Smooth muscle cell (in vitro differentiated cells): Measurements from ENCODE around the gene PARVA. TPM values are rescaled to one million over a fixed set of nuclear protein-coding genes. Genes with fewer than 3 reads are reported as not detected.

ENCODE experiments used
- DNase-seq: peaks from one replicate; lab custom pipeline; 2025; ENCODE audit not compliant: unreplicated experiment; lab: John Stamatoyannopoulos, UW
- H2AFZ ChIP-seq: fragments of 200-600 bp; sonication (generic); 2 replicates; pipeline ENCODE4 v1.6.0; 2016; ENCODE audit warnings: antibody characterized with exemption, low read depth, mild to moderate bottlenecking
- H3F3A ChIP-seq: fragments of 200-600 bp; sonication (generic); 2 replicates; pipeline ENCODE4 v1.6.0; 2017; ENCODE audit warnings: antibody characterized with exemption, low read depth
- H3K27ac ChIP-seq: fragments of 200-600 bp; sonication (generic); 2 replicates; pipeline ENCODE4 v1.5.1; 2016; ENCODE audit warnings: low read depth, mild to moderate bottlenecking
- H3K27me3 ChIP-seq: fragments of 200-600 bp; sonication (generic); 2 replicates; pipeline ENCODE4 v1.6.1; 2016; ENCODE audit warnings: low read depth, mild to moderate bottlenecking
- H3K36me3 ChIP-seq: fragments of 200-600 bp; sonication (generic); 2 replicates; pipeline ENCODE4 v1.5.1; 2016; ENCODE audit warnings: low read depth
- H3K4me1 ChIP-seq: fragments of 200-600 bp; sonication (generic); 2 replicates; pipeline ENCODE4 v1.5.1; 2016; ENCODE audit warnings: low read depth
- H3K4me2 ChIP-seq: fragments of 200-600 bp; sonication (generic); 2 replicates; pipeline ENCODE4 v1.6.0; 2016; ENCODE audit warnings: mild to moderate bottlenecking
- H3K4me3 ChIP-seq: fragments of 200-600 bp; sonication (generic); 2 replicates; pipeline ENCODE4 v1.5.1; 2016; ENCODE audit warnings: mild to moderate bottlenecking
- H3K79me2 ChIP-seq: fragments of 200-600 bp; sonication (generic); 2 replicates; pipeline ENCODE4 v1.6.0; 2016; ENCODE audit warnings: low read depth, mild to moderate bottlenecking
- H3K9ac ChIP-seq: fragments of 200-600 bp; sonication (generic); 2 replicates; pipeline ENCODE4 v1.6.0; 2016; ENCODE audit warnings: low read depth
- H3K9me3 ChIP-seq: fragments of 200-600 bp; sonication (generic); replicated peaks from 2 replicates; pipeline ENCODE4 v1.5.1; 2016; ENCODE audit warnings: low read depth
- H4K20me1 ChIP-seq: fragments of 200-600 bp; sonication (generic); 2 replicates; pipeline ENCODE4 v1.6.0; 2016; ENCODE audit warnings: low read depth
- WGBS: methylation state at CpG from one replicate; pipeline ENCODE4 v1.1.7; 2016; ENCODE audit warnings: low lambda C conversion rate; 5-methylcytosine and 5-hydroxymethylcytosine counted together
- polyA plus RNA-seq: library from polyadenylated mRNA; unstranded; fragments of >200 nt; fragmentation: Nextera tagmentation; extraction: Ambion mirVana; gene quantifications from 2 replicates; pipeline ENCODE4 v1.2.1, GENCODE V29; 2016
- total RNA-seq: library from RNA; depleted of rRNA; stranded (reverse); fragments of >200 nt; gene quantifications from 2 replicates; pipeline ENCODE4 v1.2.3, GENCODE V29; 2014
- TF ChIP-seq, protein P1 (sequence below): fragments of 200-600 bp; sonication (generic); IDR thresholded peaks from 2 replicates; pipeline ENCODE4 v1.5.1; 2017; ENCODE audit warnings: borderline replicate concordance, mild to moderate bottlenecking, antibody characterized with exemption; ENCODE audit not compliant: insufficient read depth, poor library complexity, severe bottlenecking

Gene PARVA
- total and polyA plus RNA-seq, 2 experiments from 2014 or later, result 73.9 to 99.4 TPM

DNA sequence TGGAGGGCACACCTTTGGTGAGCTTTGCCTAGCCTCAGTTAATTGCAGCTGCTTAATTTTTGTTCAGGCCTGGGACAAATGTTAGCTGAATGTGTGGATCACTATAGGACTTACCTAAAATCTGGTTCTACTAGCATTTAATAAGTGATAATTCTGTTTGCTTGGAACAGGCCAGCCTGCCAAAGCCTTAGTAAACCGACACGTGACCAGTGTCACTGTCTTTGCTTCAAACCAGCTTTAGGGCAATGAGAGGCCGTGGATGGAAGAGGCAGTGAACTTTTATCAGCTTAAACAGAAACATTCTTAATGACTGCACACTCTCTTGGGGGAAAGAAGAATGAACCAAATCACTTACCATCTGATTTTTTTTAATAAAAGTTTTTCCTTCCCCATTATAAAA, 10.8 kb downstream of the PARVA start:
- Histone ChIP-seq H3K79me2 (peaks cover 100% of the 10 kb centered on the region), H3K9me3 (no peaks in the 10 kb centered on the region), H2AFZ (no peak overlapping the region), H4K20me1 (peaks cover 99% of the 10 kb centered on the region), H3K4me2 (peak overlapping the region; percentile 1), H3K27ac (no peak overlapping the region), H3K36me3 (peaks cover 2% of the 10 kb centered on the region), H3K4me3 (no peak overlapping the region), H3F3A (peaks cover 4% of the 10 kb centered on the region), H3K27me3 (no peaks in the 10 kb centered on the region), H3K4me1 (no peaks in the 10 kb centered on the region), H3K9ac (no peak overlapping the region)
- no peak for DNase-seq
- 47% methylated on average over 3 of the region's 3 CpGs for WGBS
- TF ChIP-seq, protein P1, sequence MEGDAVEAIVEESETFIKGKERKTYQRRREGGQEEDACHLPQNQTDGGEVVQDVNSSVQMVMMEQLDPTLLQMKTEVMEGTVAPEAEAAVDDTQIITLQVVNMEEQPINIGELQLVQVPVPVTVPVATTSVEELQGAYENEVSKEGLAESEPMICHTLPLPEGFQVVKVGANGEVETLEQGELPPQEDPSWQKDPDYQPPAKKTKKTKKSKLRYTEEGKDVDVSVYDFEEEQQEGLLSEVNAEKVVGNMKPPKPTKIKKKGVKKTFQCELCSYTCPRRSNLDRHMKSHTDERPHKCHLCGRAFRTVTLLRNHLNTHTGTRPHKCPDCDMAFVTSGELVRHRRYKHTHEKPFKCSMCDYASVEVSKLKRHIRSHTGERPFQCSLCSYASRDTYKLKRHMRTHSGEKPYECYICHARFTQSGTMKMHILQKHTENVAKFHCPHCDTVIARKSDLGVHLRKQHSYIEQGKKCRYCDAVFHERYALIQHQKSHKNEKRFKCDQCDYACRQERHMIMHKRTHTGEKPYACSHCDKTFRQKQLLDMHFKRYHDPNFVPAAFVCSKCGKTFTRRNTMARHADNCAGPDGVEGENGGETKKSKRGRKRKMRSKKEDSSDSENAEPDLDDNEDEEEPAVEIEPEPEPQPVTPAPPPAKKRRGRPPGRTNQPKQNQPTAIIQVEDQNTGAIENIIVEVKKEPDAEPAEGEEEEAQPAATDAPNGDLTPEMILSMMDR, result no peak

DNA sequence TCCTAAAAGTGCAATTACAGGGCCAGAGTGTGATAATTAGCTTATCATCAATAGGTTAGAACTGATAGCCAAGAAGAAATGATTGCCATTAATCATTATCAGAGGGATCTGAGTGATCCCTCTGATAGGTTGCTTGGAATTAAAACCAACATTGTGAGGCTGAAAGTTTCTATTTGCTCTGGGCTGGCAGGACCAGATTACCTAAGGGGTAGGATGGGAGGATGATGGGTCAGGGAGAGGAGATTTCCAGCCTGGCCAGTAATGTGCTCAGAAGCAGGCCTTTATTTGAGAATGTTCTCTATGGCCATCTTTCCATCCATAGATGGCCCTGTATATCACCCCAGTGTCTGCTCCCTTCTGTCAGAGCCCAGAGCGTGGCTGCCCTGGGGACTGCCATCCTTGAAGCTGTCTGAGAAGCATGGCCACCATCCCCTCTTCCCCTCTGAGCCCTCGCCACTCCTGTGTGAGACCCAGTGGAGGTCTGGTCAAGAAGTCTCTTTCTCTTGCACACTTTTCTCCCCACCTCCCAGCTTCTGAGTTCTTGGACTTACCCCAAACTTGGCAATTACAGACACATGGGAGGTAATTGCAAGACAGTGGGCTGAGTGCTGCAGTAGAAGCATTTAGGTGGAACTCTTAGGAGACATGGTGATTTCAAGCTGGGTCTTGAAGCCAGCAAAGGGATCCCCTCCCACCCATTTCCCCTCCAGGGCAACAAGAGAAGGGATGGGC, 11.7 kb downstream of the PARVA start:
- Histone ChIP-seq H3F3A (peaks cover 4% of the 10 kb centered on the region), H3K27me3 (no peaks in the 10 kb centered on the region), H3K79me2 (peaks cover 100% of the 10 kb centered on the region), H2AFZ (no peak overlapping the region), H4K20me1 (peaks cover 99% of the 10 kb centered on the region), H3K9me3 (no peaks in the 10 kb centered on the region), H3K4me2 (no peak overlapping the region), H3K9ac (no peak overlapping the region), H3K4me1 (no peaks in the 10 kb centered on the region), H3K4me3 (no peak overlapping the region), H3K27ac (no peak overlapping the region), H3K36me3 (peaks cover 3% of the 10 kb centered on the region)
- WGBS, result 100% methylated on average over 2 of the region's 2 CpGs
- TF ChIP-seq, protein P1, result no peak
- DNase-seq, result no peak

DNA sequence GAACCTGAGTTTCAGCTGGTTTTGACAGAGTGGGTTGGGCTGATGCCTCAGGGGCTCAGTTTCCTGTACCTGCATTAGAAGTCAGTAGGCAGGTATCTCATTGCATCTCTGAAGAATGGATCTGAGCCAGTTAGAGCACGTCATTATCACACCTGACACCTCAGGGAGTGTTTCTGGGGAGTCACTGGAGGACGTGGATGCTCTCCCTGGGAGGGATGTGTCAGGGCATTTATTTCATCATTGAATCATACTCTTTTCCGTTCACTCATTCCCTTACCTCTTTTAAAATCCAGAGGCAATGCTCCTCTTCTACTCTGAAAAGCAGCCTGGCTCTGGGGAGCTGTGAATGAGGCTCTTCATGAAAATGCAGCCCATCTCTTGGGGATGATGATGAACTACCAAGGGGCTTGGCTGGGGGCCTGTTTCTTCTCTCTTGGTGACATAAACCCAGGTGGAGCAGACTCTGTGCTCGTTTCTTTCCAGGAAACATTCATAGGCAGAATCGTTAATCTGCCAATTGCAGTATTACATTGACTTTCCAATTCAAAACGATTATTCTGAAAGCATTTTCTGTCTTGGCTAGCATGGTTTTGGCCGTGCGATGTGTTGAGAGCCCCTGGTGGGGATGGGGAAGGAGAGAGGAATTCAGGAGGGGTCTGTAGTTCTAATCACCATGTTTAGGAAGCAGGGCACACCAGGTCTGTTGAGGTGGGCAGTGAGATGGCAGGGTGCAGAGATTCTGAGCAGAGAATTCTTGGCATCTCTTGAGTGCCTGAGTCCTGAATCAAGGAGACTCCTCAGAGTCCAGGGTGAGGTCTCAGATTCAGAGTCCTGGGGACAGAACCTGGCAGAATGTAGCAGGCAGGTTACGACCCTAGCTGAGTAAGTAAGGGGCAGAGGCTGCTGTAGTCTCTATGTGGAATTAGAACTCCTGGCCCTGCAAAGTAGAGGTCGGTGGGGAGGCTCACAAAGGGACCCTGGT, 12.6 kb downstream of the PARVA start:
- Histone ChIP-seq H3K36me3 (peaks cover 3% of the 10 kb centered on the region), H3K27ac (no peak overlapping the region), H3K27me3 (no peaks in the 10 kb centered on the region), H2AFZ (no peak overlapping the region), H3K9me3 (no peaks in the 10 kb centered on the region), H3K4me2 (no peak overlapping the region), H4K20me1 (peaks cover 90% of the 10 kb centered on the region), H3F3A (peaks cover 4% of the 10 kb centered on the region), H3K79me2 (peaks cover 100% of the 10 kb centered on the region), H3K9ac (no peak overlapping the region), H3K4me3 (no peak overlapping the region), H3K4me1 (no peaks in the 10 kb centered on the region)
- DNase-seq, result no peak
- TF ChIP-seq, protein P1, result no peak
- WGBS, result 72% methylated on average over 10 of the region's 10 CpGs
